ENCODE results near the gene BPIFB2. TPM values are rescaled to one million over a fixed set of nuclear protein-coding genes. Genes with fewer than 3 reads are reported as not detected.

BPIFB2 gene
- total RNA-seq, 1 donor from 2014 or later: 0.31 TPM

GRCh38 chr20:33008336-33009213 is 1.1 kb downstream of the BPIFB2 start:
- no peak for DNase-seq

DNA sequence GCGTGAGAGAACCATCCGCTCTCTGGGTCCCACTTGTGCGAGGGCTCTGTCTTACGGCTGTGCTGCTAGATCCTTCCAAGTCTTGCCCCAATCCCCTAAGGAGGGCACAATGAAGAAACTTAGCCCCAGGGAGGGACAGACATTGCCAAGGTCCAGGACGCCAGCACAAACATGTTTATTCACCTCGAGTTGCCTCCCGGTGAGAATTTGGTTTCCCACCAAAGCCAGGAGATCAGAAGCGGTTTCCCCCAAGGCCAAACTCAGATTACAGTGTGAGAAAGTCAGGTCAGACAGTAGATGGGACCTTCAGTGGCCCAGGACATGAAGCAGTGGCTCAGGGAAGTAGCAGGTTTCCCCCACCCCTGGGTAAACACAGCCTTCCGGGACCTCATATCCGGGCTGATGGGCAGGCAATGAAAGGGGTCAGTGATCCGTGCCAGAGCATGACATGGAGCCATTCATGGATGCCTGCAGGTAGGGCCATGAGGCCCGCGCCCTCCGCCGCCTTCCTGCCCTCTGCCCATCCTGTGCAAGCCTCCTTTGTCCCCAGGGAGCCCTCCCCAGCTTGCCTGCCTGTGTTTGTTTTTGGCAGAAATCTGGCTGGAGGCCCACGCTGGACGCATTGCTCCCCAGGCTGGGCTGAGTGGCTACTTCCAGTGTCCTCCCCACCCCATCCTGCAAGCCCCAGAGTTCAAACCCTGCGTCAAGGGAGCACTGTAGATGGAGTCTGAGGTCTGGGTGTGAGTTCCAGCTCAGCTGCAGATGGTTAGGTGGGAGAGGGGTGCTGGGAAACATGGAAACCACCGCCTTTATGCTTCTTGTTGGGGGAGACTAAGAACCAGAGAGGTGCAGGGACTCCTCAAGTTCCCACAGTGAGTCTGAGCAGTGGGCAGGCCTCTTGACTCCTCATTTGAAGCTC is 2.0 kb downstream of the BPIFB2 start:
- DNase-seq: no peak

GRCh38 chr20:33010133-33010504 is 2.6 kb downstream of the BPIFB2 start:
- no peak for DNase-seq

DNA sequence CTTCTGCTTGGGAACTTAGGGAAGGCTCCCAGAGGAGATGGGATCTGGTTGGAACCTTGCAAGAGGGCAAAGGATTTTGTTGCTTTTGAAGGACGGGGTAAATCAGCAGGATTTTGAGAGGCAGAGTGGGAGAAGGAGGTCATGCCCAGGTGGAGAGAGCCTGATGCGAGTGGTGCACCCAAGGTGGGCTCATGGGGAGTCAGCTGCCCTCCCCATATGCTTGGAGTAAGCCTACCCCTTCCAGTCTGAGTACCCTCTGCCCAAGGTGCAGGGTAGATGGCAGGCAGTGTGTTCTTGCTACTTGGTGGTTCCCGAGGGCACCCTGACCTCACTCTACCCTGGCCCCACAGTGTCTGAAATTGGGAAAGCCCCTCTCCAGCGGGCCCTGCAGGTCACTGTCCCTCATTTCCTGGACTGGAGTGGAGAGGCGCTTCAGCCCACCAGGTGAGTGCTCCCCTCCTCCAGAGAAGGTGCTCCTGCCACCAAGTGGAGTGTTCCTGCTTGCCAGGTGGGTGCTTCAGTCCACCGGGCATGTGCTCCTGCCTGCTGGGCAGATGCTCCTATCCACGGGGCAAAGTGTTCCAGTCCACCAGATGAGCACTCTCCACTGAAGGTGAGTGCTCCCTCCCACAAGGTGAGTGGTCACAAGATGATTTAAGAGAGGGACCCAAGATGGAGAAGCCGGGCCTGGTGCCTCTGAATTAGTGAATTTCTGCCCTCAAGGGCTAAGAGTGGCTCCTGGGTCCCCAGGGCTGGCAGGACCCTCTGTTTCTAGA is 3.4 kb downstream of the BPIFB2 start:
- DNase-seq: no peak

DNA sequence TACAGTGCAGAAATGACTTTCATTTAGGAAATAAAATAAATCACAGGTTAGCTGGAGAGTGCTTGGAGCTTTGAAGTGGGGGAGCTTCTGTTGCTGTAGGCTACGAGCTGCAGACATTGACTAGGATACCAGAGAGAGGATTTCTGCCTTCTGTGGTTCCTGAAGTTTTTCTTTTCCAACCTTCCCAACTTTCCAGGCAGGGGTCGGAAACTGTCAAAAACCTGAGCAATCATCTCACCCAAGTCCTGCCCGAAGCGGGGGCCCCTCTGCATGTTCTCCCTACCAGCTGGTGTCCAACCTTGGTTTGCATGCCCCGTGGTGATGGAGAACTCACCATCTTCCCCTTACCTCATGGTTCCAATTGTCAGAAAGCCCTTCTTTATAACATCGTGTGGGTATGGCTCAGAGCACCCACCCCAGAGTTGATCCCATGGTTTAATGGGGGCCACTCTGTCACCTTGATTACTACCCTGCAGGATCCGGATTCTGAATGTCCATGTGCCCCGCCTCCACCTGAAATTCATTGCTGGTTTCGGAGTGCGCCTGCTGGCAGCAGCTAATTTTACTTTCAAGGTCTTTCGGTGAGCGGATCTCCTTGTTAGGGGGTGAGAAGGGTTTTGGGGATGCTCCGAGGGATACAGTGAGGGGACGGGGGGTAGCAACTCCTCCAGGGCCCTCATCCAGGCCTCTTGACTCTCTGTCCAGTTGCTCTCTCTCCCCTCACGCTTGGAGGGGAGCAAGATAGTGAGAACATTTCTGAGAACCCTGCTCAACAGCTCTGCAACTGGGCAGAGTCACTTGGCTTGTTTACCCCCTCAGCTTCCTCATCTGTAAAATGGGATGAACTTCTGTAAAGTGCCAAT is 5.1 kb downstream of the BPIFB2 start:
- DNase-seq: no peak

GRCh38 chr20:33013701-33014326 is 6.3 kb downstream of the BPIFB2 start:
- DNase-seq: no peak

- DNase-seq: no peak
Observed at GRCh38 chr20:33014336-33015113, 7.0 kb downstream of the BPIFB2 start.

DNA sequence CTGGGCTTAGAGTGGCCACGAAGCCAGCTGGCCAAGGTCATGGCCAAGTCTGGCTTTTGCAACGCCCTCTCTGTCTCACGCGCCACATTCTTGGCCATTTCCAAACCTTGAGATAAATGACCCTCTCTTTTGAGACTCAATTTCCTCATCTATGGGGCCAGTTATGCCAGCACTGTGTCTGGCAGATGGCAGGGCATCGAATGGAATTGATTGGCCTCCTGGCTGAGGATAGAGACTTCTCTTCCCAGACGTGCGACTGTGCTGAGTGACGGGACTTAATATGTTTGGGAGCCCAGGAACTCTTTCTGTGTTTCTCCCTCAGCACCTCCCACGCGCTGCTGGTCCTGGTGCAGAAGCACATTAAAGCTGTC is 7.6 kb downstream of the BPIFB2 start:
- no peak for DNase-seq

- no peak for DNase-seq
Observed at GRCh38 chr20:33015700-33016580, 8.4 kb downstream of the BPIFB2 start.

- DNase-seq: no peak
Observed at GRCh38 chr20:33016581-33017109, 9.1 kb downstream of the BPIFB2 start.

DNA sequence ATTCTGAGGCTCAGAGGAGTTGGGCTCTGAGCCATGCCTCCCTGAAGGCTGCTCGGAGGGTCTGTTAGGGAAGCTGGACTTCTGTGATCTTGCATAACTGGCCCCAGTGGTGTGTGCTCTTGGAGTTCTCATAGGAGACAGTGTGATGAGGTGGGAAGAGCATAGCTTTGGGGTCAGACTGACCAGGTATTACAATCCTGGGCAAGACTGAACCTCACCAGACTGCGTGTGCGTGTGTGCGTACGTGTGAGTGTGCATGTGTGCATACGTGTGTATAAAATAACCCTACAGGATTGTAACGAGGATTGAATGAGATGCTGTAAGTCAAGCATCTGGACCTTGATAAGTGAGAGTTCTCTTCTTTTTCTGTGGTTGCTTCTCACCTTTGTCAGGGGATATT is 10.0 kb downstream of the BPIFB2 start:
- DNase-seq: no peak

- DNase-seq: no peak
Observed at GRCh38 chr20:33018169-33018931, 10.8 kb downstream of the BPIFB2 start.

DNA sequence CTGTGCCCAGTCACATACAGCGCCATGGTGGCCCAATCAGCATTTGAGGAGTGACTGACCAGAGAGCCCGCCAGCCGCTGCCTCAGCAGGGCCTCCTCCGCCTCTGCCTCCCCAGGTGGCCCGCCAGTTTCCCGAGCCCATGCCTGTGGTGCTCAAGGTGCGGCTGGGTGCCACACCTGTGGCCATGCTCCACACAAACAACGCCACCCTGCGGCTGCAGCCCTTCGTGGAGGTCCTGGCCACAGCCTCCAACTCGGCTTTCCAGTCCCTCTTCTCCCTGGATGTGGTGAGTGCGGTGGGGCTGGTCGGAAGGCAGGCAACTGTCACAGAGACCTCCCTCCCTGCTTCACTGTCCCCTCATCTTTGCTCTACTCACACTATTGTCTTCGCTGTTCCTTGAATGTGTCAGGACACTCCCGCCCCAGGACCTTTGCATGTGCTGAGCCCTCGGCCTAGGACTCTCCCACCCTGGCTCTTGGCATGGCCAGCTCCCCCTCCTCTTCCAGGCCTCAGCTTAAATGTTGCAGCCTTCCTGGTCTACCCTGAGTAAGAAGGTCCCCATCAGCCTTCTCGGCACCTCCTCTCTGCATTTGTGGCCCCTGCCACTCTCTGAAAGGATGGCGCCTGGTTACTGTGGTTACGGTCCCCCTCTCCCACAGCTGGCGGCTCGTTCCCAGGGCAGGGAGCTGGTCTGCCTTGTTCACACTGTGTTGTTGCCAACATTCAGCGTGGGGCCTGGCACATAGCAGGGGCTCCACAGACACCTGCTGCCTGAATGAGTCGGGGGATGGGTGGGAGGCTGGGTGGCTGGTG is 12.2 kb downstream of the BPIFB2 start:
- DNase-seq: no peak

DNA sequence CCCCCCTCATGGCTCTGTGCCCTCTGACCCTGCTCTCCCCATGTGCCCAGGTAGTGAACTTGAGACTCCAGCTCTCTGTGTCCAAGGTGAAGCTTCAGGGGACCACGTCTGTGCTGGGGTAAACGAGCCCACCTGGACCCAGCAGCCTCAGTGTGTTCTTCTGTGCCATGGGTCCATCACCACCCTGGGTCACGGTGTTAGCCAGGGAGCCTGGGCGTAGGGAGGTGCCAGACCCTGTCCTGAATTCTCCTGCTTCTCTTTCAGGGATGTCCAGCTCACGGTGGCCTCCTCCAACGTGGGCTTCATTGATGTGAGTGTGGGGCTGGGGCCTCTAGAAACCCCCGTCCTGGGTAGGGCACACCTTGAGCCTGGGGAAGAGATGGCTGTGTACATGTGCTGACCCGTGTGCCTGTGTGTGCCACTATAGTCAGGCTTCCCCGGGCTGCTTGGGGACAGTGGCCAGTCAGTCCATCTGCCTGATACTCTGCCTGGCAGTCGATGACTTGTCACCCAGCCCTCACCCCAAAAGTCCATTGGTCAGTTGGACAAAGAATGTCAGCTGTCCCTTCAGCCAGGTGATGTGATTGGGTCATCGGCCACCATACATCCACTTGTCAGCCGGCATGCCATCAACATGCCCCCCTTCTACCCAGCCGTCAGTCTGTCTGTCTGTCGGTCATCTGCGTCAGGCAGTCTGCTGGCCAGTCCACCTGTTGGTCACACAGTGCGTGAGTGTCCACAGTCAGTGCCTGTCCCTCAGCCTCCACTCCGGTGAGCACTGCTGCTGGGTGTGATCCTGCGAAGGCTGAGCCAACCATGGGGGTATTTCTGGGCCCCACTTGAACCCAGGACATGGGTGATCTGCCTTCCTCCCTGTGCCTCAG is 13.0 kb downstream of the BPIFB2 start:
- no peak for DNase-seq

DNA sequence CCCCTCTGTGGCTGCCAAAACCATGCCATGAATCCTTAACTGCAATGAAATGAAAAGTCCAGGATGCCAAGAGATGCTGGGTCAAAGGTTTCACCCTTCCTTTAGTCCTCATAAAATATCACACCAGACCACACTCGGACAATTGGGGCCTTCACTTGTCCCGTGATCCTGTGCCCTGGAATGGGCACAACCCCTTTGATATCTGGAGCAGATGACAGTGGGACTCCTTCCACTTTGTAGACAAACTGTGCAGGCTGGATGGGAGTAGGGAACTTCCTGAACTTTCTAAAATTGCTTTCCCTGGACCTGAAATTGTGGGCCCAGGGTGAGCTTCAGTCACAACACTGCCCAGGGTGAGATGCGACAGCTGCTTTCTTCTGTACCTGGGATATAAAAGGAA is 14.4 kb downstream of the BPIFB2 start:
- no peak for DNase-seq

DNA sequence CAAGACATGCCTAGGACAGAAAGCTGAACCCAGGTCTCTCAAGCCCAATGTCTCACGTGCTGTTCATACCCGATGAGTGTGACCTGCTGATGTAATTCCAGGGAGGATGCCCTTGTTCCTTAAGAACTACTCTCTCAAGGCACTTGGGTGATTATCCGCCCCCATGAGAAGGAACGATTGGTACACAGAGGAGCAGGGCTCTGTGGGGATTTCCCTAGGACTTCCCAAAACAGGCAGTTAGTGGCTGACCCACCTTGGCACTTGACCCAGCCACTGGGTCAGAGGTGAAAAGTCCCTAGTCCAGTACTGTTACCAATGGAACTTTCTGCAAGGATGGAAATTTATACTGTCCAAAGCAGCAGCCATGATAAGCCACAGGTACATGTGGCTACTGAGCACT is 14.8 kb downstream of the BPIFB2 start:
- no peak for DNase-seq
